ENCODE measurements around the gene FGF10.

DNA sequence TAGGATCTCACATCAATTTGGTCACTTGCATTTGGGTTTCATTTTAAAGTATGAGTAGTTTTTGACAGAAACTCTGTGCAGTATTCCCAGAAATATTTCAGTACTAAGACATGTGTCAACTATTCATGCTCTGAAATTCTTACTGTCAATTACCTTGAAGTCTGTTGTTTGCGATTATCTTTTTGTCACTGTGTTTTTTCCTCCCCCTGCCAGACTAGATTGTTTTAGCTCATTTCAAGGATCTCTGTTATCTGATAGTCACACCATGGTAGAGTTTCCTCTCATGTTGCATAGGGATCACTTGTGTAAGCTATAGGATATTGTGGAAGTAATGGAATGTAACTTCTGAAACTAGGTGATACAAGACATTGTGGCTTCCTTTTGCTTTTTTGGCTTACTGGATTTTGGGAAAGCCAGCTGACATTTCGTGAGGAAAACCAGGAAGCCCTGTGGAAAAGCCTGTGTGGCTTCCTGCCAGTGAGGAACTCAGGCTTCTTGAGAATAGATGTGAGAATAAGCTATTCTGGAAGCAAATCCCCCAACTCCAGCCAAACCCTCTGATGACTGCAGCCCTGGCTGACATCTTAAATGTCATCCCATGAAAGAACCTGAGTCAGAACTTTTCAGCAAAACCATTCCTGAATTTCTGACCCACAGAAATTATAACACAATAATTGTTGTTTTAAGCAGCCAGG, 122.2 kb downstream of the FGF10 start:
- no peak for TF ChIP-seq POLR2A (IDR thresholded peaks at IDR 0.05; ENCODE audit: low read length)
- TF ChIP-seq GATA1 (IDR thresholded peaks at IDR 0.05; ENCODE audit: low read depth, low read length) = no peak

Measured in erythroblast (primary cell).